ENCODE measurements around the gene KANSL1. TPM values are rescaled to one million over a fixed set of nuclear protein-coding genes. Genes with fewer than 3 reads are reported as not detected.

KANSL1 gene
- total RNA-seq, 1 experiment from 2014 or later: 47.6 TPM

DNA sequence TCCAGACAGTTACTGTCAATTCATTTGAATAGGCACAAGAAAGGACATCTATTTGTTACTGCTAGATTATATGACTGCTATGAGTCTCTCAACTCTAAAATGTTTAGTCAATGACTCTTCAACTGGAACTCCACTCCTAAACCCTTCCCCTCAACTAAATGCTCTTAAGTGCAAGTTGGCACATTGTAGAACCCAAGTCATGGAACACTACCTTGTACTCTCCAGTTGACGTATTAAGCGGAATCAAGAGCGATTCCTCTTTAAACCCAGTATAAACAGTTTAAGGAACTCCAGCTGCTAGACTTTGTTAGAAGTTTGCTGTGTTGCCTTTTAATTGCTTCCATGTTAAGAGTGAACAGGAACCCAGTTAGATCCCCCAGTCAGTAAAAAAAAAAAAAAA lies 149.6 kb downstream of the KANSL1 start:
- H3K27ac ChIP-seq (ENCODE audit: low read length): no peak overlapping the region
- H3K4me3 ChIP-seq (ENCODE audit: low read length): no peak overlapping the region
- no peak overlapping the region for H3K4me2 ChIP-seq (ENCODE audit: low read length)
- TF ChIP-seq EZH2phosphoT487 (IDR thresholded peaks at IDR 0.05; ENCODE audit: borderline replicate concordance, low read length) (no peak), EZH2 (IDR thresholded peaks at IDR 0.05; ENCODE audit: low read length, unreplicated experiment) (no peak)
- ChIA-PET CTCF (interaction anchor here (0.6 to 2.3 kb wide), 7 partner anchors 10 to 150 kb away, joined by 4 to 28 read pairs (median 6); partner anchors contain the start of gene KANSL1), POLR2A (ENCODE audit: unreplicated experiment) (no interaction called here)
- ATAC-seq (no peak), DNase-seq (no peak)
- H3K36me3 ChIP-seq (ENCODE audit: low read depth, low read length): peaks cover 65% of the 10 kb centered on the region
- no peaks in the 10 kb centered on the region for H3K27me3 ChIP-seq (ENCODE audit: low read length)
- no peak overlapping the region for H2AFZ ChIP-seq (ENCODE audit: low read length)
- H3K4me1 ChIP-seq (ENCODE audit: insufficient read depth, low read length): peaks cover 11% of the 10 kb centered on the region; the same call in 1 of the 2 replicates
- intact Hi-C loops (cut with micrococcal nuclease): loop anchor here (1.0 to 10.0 kb wide), 6 partner anchors 20 to 170 kb away; no protein-coding TSS in a partner anchor
- BruUV-seq (replicated peaks): no TSS peak
- H3F3A ChIP-seq (ENCODE audit: low read length, unreplicated experiment): peaks cover 3% of the 10 kb centered on the region
- no peaks in the 10 kb centered on the region for H3K9me3 ChIP-seq (ENCODE audit: low read length)
- H3K79me2 ChIP-seq (ENCODE audit: low read length): no peaks in the 10 kb centered on the region
- no peak overlapping the region for H3K9ac ChIP-seq (ENCODE audit: low read length)
- H3K9me2 ChIP-seq (replicated peaks; ENCODE audit: low read length): no peaks in the 10 kb centered on the region
- 0 out of 2 replicates have a peak, but pooled peaks cover 3% of the 10 kb centered on the region for H4K20me1 ChIP-seq (ENCODE audit: low read length)

- peaks cover 3% of the 10 kb centered on the region for H3F3A ChIP-seq (ENCODE audit: low read length, unreplicated experiment)
- no peak overlapping the region for H3K4me3 ChIP-seq (ENCODE audit: low read length)
- no peaks in the 10 kb centered on the region for H3K9me3 ChIP-seq (ENCODE audit: low read length)
- H3K9ac ChIP-seq (ENCODE audit: low read length): no peak overlapping the region
- H3K27me3 ChIP-seq (ENCODE audit: low read length): no peaks in the 10 kb centered on the region
- H3K9me2 ChIP-seq (replicated peaks; ENCODE audit: low read length): no peaks in the 10 kb centered on the region
- H3K4me1 ChIP-seq (ENCODE audit: insufficient read depth, low read length): peaks cover 11% of the 10 kb centered on the region; the same call in 1 of the 2 replicates
- intact Hi-C loops (cut with micrococcal nuclease): loop anchor here (10.0 kb wide), 1 partner anchor 112 kb away; no protein-coding TSS in a partner anchor
- DNase-seq (no peak), ATAC-seq (no peak)
- peaks cover 66% of the 10 kb centered on the region for H3K36me3 ChIP-seq (ENCODE audit: low read depth, low read length)
- no peak overlapping the region for H2AFZ ChIP-seq (ENCODE audit: low read length)
- 0 out of 2 replicates have a peak, but pooled peaks cover 3% of the 10 kb centered on the region for H4K20me1 ChIP-seq (ENCODE audit: low read length)
- POLR2A ChIA-PET (ENCODE audit: unreplicated experiment): interaction anchor here (0.6 kb wide), 1 partner anchor 35 kb away, joined by 10 read pairs; no protein-coding TSS in a partner anchor
- H3K4me2 ChIP-seq (ENCODE audit: low read length): no peak overlapping the region
- H3K27ac ChIP-seq (ENCODE audit: low read length): no peak overlapping the region
- TF ChIP-seq EZH2phosphoT487 (IDR thresholded peaks at IDR 0.05; ENCODE audit: borderline replicate concordance, low read length) (no peak), CTCF (conservative IDR thresholded peaks at IDR 0.05; ENCODE audit: low read depth, low read length) (no peak), EZH2 (IDR thresholded peaks at IDR 0.05; ENCODE audit: low read length, unreplicated experiment) (no peak)
- CTCF ChIA-PET: no interaction called here
- BruUV-seq (replicated peaks): no TSS peak
- no peaks in the 10 kb centered on the region for H3K79me2 ChIP-seq (ENCODE audit: low read length)
These were observed 150.3 kb downstream of the KANSL1 start for GRCh38 chr17:46042925-46043324.

GRCh38 chr17:46042246-46042645 lies 151.0 kb downstream of the KANSL1 start:
- peaks cover 11% of the 10 kb centered on the region; the same call in 1 of the 2 replicates for H3K4me1 ChIP-seq (ENCODE audit: insufficient read depth, low read length)
- H3K27me3 ChIP-seq (ENCODE audit: low read length): no peaks in the 10 kb centered on the region
- POLR2A ChIA-PET (ENCODE audit: unreplicated experiment): no interaction called here
- TF ChIP-seq EZH2phosphoT487 (IDR thresholded peaks at IDR 0.05; ENCODE audit: borderline replicate concordance, low read length): no peak
- intact Hi-C loops (cut with micrococcal nuclease): loop anchor here (10.0 kb wide), 1 partner anchor 113 kb away; no protein-coding TSS in a partner anchor
- no peaks in the 10 kb centered on the region for H3K9me2 ChIP-seq (replicated peaks; ENCODE audit: low read length)
- H2AFZ ChIP-seq (ENCODE audit: low read length): no peak overlapping the region
- H3K9me3 ChIP-seq (ENCODE audit: low read length): no peaks in the 10 kb centered on the region
- DNase-seq (no peak), ATAC-seq (no peak)
- no peak overlapping the region for H3K4me3 ChIP-seq (ENCODE audit: low read length)
- no TSS peak for BruUV-seq (replicated peaks)
- H4K20me1 ChIP-seq (ENCODE audit: low read length): 0 out of 2 replicates have a peak, but pooled peaks cover 3% of the 10 kb centered on the region
- H3K36me3 ChIP-seq (ENCODE audit: low read depth, low read length): peaks cover 69% of the 10 kb centered on the region
- no peak overlapping the region for H3K4me2 ChIP-seq (ENCODE audit: low read length)
- peaks cover 3% of the 10 kb centered on the region for H3F3A ChIP-seq (ENCODE audit: low read length, unreplicated experiment)
- H3K9ac ChIP-seq (ENCODE audit: low read length): no peak overlapping the region
- H3K27ac ChIP-seq (ENCODE audit: low read length): no peak overlapping the region
- no peaks in the 10 kb centered on the region for H3K79me2 ChIP-seq (ENCODE audit: low read length)
- CTCF ChIA-PET: no interaction called here

All from PC-3 (cell line).